Upper lobe of right lung (tissue), 1 donor: ENCODE results near the gene ALOX12. TPM values are rescaled to one million over a fixed set of nuclear protein-coding genes. Genes with fewer than 3 reads are reported as not detected.

ENCODE experiments used
- ATAC-seq: fragments of 200-7000 bp; cut with Tn5 transposase; one replicate; pipeline ENCODE4 v1.9.1; 2020; ENCODE audit warnings: mild to moderate bottlenecking, moderate library complexity
- DNase-seq: peaks from one replicate; pipeline ENCODE4 v3.0.0-alpha.2; 2020
- H3K27ac ChIP-seq: fragments of 200-600 bp; one replicate; pipeline ENCODE4 v1.8.0; 2022
- H3K27me3 ChIP-seq: fragments of 200-600 bp; one replicate; pipeline ENCODE4 v1.8.0; 2022; ENCODE audit warnings: mild to moderate bottlenecking
- H3K36me3 ChIP-seq: fragments of 200-600 bp; one replicate; pipeline ENCODE4 v1.8.0; 2022
- H3K4me1 ChIP-seq: fragments of 200-600 bp; one replicate; pipeline ENCODE4 v1.8.0; 2022
- H3K4me3 ChIP-seq: fragments of 200-600 bp; one replicate; pipeline ENCODE4 v1.8.0; 2022; ENCODE audit warnings: mild to moderate bottlenecking
- H3K9me3 ChIP-seq: fragments of 200-600 bp; one replicate; pipeline ENCODE4 v1.8.0; 2022
- CTCF ChIP-seq: fragments of 200-600 bp; IDR thresholded peaks from one replicate; pipeline ENCODE4 v1.8.0; 2022; ENCODE audit warnings: antibody characterized with exemption
- intact Hi-C: fragments of 100-400 bp; cut with DNase I; formaldehyde crosslinking; loops from one replicate; pipeline ENCODE4 v1.11.0; 2022
- total RNA-seq: library from RNA; stranded (reverse); fragmentation: NEBNext Ultra II Directional; extraction: Animal tissue kit (Norgen Biotek cat#: 25700); gene quantifications from one replicate; pipeline ENCODE4 v1.2.1, GENCODE V29; 2021
- donor health status: DM: no; HTN: yes; CAD: no; lungs with severe emphysema.

The ALOX12 gene
- total RNA-seq, 1 donor from 2014 or later, result 0.17 TPM

- intact Hi-C loops, result no loop called here
- peaks cover 56% of the 10 kb centered on the region for H3K4me1 ChIP-seq
- peaks cover 10% of the 10 kb centered on the region for H3K36me3 ChIP-seq
- peak overlapping the region; percentile 88 for H3K27ac ChIP-seq
- no peaks in the 10 kb centered on the region for H3K27me3 ChIP-seq
- DNase-seq (no peak), ATAC-seq (no peak)
- no peak for TF ChIP-seq CTCF
- H3K4me3 ChIP-seq, result peak overlapping the region; percentile 57
- no peaks in the 10 kb centered on the region for H3K9me3 ChIP-seq
These were observed 22.0 kb downstream of the ALOX12 start for GRCh38 chr17:7017827-7018200.

GRCh38 chr17:7018331-7018964, 22.6 kb downstream of the ALOX12 start:
- DNase-seq (no peak), ATAC-seq (no peak)
- Histone ChIP-seq H3K9me3 (no peaks in the 10 kb centered on the region), H3K27ac (peak overlapping the region; percentile 88), H3K27me3 (no peaks in the 10 kb centered on the region), H3K36me3 (peaks cover 10% of the 10 kb centered on the region), H3K4me1 (peaks cover 54% of the 10 kb centered on the region), H3K4me3 (peak overlapping the region; percentile 57)
- TF ChIP-seq CTCF, result no peak
- intact Hi-C loops, result no loop called here

DNA sequence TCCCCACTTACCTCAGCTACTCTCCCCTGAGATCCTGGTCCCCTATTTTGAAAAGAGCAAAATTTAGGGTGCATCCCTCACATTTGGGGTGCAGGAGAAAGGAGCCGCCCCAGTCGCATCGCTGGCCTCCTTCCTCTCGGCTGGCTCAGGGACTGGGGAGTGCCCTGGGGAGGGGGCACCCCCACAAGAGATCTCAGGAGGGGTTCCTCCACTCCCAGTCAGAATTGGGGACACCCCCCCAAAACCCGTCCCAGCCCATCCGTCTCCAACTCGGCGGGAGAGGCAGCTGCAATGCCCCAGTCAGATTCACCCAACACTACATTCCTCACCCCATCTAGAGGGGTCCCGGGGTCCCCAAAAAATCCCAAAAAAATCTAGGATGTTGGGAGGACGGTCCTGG, 23.5 kb downstream of the ALOX12 start:
- no peak for TF ChIP-seq CTCF
- peak overlapping the region; percentile 88 for H3K27ac ChIP-seq
- intact Hi-C loops, result no loop called here
- H3K9me3 ChIP-seq, result no peaks in the 10 kb centered on the region
- H3K27me3 ChIP-seq, result no peaks in the 10 kb centered on the region
- H3K4me1 ChIP-seq, result peaks cover 48% of the 10 kb centered on the region
- ATAC-seq (no peak), DNase-seq (no peak)
- H3K36me3 ChIP-seq, result peaks cover 10% of the 10 kb centered on the region
- peak overlapping the region; percentile 57 for H3K4me3 ChIP-seq

- Histone ChIP-seq H3K36me3 (peaks cover 10% of the 10 kb centered on the region), H3K27me3 (no peaks in the 10 kb centered on the region), H3K27ac (peak overlapping the region; percentile 88), H3K4me3 (peak overlapping the region; percentile 57), H3K4me1 (peaks cover 48% of the 10 kb centered on the region), H3K9me3 (no peaks in the 10 kb centered on the region)
- intact Hi-C loops, result no loop called here
- TF ChIP-seq CTCF, result no peak
- ATAC-seq (no peak), DNase-seq (peak; percentile 73)
These were observed 24.1 kb downstream of the ALOX12 start for GRCh38 chr17:7019839-7020519.

DNA sequence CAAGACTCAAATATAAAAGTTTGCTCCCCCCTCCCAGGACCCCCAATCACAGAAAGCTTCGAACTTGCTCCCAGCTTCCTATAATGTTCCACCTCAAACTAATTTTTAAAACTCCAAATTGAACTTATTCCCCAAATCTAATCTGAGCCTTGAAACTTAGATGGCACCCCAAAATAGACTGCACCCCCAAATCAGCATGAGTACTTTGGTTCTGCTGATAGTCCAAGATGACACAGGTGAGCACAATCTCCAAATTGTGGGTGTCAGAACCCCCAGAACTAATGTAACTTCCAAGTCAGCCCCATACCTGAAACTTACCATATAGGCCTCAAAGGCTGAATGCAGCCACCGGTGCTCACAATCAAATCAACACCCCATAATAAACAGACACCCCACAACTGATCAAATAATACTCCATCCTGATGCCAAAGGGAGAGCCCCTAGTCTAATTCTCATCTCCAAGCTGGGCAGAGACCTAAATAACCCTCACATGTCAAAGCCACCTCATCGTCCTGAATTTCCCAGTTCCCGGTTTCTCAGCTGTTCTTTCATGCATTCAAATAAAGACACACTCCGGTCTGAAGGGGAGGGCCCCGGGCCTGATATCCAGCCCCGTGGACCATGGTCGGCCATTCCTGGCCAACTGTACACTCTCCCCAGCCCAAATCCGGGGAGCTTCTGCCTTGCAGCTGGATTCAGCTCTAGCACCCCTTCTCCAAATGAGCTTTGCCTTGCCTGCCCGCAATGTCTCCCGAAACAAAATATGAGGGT, 25.2 kb downstream of the ALOX12 start:
- DNase-seq, result no peak
- no peak for TF ChIP-seq CTCF
- Histone ChIP-seq H3K27me3 (no peaks in the 10 kb centered on the region), H3K4me1 (peaks cover 42% of the 10 kb centered on the region), H3K9me3 (no peaks in the 10 kb centered on the region), H3K36me3 (peaks cover 10% of the 10 kb centered on the region), H3K27ac (peak overlapping the region; percentile 85), H3K4me3 (peak overlapping the region; percentile 49)
- intact Hi-C loops, result no loop called here
- no peak for ATAC-seq
